ENCODE results near the gene HES5. TPM values are rescaled to one million over a fixed set of nuclear protein-coding genes. Genes with fewer than 3 reads are reported as not detected.

HES5 gene
- total RNA-seq, 4 donors from 2014 or later = 8.1 to 32.5 (median 9.6) TPM

- WGBS, 2 donors = 80 to 85% methylated on average over 23 to 24 of the region's 24 CpGs
- TF ChIP-seq CTCF (IDR thresholded peaks at IDR 0.05) (no peak), POLR2A (IDR thresholded peaks at IDR 0.05) (no peak)
- DNase-seq (ENCODE audit: low spot score in 2 of 2) = no peak
- no peak overlapping the region for H3K4me3 ChIP-seq (ENCODE audit: low read depth, poor library complexity, severe bottlenecking)
- intact Hi-C loops (cut with DNase I; ENCODE audit: low total_unique reads) = no loop called here
Measured at GRCh38 chr1:2508180-2508579, 21.9 kb downstream of the HES5 start.

GRCh38 chr1:2507744-2508155 is 22.3 kb downstream of the HES5 start:
- WGBS, 2 donors = 75 to 84% methylated on average over 2 to 5 of the region's 6 CpGs
- no peak overlapping the region for H3K4me3 ChIP-seq (ENCODE audit: low read depth, poor library complexity, severe bottlenecking)
- intact Hi-C loops (cut with DNase I; ENCODE audit: low total_unique reads) = no loop called here
- TF ChIP-seq CTCF (IDR thresholded peaks at IDR 0.05) (no peak), POLR2A (IDR thresholded peaks at IDR 0.05) (no peak)
- DNase-seq (ENCODE audit: low spot score in 2 of 2) = no peak

- intact Hi-C loops (cut with DNase I; ENCODE audit: low total_unique reads) = no loop called here
- TF ChIP-seq POLR2A (IDR thresholded peaks at IDR 0.05) (no peak), CTCF (IDR thresholded peaks at IDR 0.05) (no peak)
Measured at GRCh38 chr1:2506901-2507565, 23.0 kb downstream of the HES5 start.

GRCh38 chr1:2506007-2506860 is 23.8 kb downstream of the HES5 start:
- no peak overlapping the region for H3K4me3 ChIP-seq (ENCODE audit: low read depth, poor library complexity, severe bottlenecking)
- intact Hi-C loops (cut with DNase I; ENCODE audit: low total_unique reads) = no loop called here
- DNase-seq (ENCODE audit: low spot score in 2 of 2) = no peak
- TF ChIP-seq POLR2A (IDR thresholded peaks at IDR 0.05) (no peak), CTCF (IDR thresholded peaks at IDR 0.05) (no peak)
- 60 to 71% methylated on average over 14 to 19 of the region's 30 CpGs for WGBS, 2 donors

More at GRCh38 chr1:2506901-2507565, 23.0 kb downstream of the HES5 start:
- 53 to 55% methylated on average over 15 of the region's 15 CpGs for WGBS, 2 donors
- no peak overlapping the region for H3K4me3 ChIP-seq (ENCODE audit: low read depth, poor library complexity, severe bottlenecking)
- no peak for DNase-seq (ENCODE audit: low spot score in 2 of 2)

- DNase-seq (ENCODE audit: low spot score in 2 of 2) = no peak
- intact Hi-C loops (cut with DNase I; ENCODE audit: low total_unique reads) = no loop called here
- 59 to 64% methylated on average over 18 of the region's 21 CpGs for WGBS, 2 donors
- TF ChIP-seq CTCF (IDR thresholded peaks at IDR 0.05) (no peak), POLR2A (IDR thresholded peaks at IDR 0.05) (no peak)
- no peak overlapping the region for H3K4me3 ChIP-seq (ENCODE audit: low read depth, poor library complexity, severe bottlenecking)
Measured at GRCh38 chr1:2505461-2505994, 24.5 kb downstream of the HES5 start.
